NCI-H1048 (cell line): ENCODE data around the gene PELI2.

Experiments
- DNase-seq: peaks from one replicate; lab custom pipeline; 2025; lab: John Stamatoyannopoulos, UW

Gene PELI2, protein sequence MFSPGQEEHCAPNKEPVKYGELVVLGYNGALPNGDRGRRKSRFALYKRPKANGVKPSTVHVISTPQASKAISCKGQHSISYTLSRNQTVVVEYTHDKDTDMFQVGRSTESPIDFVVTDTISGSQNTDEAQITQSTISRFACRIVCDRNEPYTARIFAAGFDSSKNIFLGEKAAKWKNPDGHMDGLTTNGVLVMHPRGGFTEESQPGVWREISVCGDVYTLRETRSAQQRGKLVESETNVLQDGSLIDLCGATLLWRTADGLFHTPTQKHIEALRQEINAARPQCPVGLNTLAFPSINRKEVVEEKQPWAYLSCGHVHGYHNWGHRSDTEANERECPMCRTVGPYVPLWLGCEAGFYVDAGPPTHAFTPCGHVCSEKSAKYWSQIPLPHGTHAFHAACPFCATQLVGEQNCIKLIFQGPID

GRCh38 chr14:56117765-56118610 is at the start of gene PELI2:
Gene PELI2, plus strand, starts transcription at chr14:56118411. Its CDS starts 250 bp downstream, at chr14:56118661.
- DNase-seq: peak; percentile 85

DNA sequence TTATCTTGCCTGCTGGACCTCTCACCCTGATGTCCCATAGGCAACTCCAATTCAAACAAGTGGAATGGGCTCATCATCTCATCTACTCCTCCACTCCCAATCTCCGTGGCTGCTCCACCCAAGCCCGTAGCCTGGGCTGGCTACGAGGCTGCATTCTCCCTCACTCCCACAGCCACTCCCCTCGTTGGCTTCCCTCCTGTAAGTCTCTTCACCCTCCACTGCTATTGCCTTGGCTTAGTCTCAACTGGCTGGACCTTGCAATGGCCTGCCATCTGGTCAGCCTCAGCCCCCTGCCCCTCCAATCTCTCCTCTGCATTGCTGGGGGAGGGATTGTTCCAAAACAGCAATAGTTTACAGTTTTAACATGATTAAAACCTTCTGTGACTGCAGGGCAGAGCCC is 44.4 kb upstream of the PELI2 start:
- no peak for DNase-seq

DNA sequence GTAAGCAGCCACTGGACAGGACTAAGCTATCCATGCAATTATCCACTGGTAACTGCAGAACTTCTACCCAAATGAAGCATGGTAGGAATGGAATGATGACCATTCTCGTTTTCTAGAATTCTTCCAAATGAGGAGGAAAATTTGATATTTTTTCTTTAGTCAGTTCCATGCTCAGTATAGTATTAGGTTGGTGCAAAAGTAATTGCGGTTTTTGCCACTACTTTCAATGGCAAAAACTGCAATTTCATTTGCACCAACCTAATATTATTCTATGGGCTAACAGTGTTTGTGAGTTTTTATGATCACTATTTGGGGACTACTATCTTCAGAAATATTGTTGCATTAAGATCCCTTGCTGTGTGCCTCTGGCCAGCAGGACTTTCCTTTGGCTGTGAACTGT is 42.9 kb upstream of the PELI2 start:
- no peak for DNase-seq

GRCh38 chr14:56081139-56081538 is 37.1 kb upstream of the PELI2 start:
- no peak for DNase-seq

DNA sequence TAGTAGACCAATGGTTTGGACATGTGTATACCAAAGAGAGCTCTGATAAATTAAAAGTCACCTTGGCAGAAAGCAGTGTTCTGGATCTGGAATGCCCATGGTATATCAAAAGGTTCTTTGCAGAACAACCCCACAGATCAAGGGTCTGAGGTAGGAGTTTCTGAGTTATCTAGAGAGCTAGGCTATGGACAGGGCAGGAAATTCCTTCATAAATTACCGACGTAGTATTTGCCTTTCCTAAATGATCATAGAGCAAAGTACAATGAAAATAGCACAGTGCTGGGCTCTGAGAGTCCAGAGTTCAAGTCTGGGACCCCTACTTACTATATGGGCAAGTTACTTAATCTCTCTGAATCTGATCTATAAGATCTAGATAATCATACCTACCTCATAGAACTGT is 35.3 kb upstream of the PELI2 start:
- DNase-seq: no peak

DNA sequence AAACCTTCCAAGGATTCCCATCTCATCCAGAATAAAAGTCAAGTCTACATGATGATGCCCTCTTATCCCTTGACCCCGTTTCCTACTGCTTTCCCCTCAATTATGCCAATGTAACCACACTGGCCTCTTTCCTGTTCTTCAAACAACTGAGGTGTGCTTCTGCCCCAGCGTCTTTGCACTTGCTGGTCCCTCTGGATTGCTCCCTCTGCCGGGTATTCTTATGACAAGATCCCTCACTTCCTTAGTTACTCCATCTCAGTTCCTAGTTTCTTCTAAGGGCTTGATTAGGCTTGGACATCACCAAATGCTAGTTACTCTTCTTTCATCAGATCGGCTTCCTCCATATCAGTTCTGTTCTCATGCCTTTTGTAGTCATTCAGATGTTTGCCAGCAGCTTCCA is 32.7 kb upstream of the PELI2 start:
- no peak for DNase-seq

DNA sequence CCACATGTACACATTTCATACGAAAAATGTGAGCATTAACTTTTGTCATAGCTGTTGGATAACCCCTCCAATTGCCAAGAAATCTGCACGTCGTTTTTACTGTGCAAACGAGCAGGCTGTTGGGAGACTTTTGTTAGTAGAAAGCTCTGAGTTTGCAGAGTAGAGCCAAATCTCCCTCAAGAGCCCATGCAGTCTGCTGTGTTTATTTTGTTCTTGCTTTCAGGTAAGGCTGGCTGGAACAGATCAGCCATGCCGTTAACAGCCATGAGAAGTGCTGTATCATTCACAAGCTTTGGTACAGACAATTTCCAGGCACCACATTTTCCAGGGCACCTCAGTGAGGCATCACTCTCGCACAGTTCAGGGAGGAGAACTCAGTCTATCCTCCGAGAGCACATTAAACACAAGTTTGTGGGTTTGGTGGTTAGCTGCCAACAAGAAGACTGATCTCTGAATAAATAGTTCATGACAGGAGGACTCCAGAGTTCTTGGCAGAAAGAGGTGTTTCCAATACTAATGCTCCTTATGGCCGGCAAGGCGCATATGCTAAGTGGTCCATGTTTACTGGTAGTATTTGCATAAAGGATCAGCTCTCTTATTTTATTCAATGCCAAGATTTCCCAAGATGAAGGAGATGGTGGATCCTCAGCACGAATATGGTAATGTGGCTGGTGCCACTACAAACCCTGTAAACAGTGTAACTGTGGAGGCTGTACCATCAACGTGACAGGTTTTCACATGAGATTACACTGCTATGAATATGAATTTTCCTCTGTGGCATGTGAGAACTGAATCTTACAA is 30.3 kb upstream of the PELI2 start:
- DNase-seq: no peak

DNA sequence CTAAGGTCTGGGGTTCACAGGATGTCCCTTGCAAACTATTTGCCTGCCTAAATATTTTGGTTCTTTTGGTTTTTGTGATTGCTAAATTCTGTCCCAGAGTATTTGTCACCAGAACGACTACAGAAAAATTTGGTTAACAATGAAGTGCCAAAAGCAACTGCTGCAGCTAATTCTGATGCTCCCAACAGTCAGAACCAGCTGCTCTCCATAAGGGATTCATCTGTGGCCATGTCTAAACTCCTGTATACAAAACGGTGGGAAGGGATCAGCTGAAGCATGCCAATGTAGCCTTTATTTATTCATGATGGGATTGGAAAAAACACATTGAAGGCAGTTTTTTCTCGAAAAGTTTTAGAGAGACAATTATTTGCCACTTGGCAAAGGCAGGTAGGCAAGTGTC is 29.3 kb upstream of the PELI2 start:
- DNase-seq: no peak

GRCh38 chr14:56092763-56093162 is 25.4 kb upstream of the PELI2 start:
- DNase-seq: no peak

DNA sequence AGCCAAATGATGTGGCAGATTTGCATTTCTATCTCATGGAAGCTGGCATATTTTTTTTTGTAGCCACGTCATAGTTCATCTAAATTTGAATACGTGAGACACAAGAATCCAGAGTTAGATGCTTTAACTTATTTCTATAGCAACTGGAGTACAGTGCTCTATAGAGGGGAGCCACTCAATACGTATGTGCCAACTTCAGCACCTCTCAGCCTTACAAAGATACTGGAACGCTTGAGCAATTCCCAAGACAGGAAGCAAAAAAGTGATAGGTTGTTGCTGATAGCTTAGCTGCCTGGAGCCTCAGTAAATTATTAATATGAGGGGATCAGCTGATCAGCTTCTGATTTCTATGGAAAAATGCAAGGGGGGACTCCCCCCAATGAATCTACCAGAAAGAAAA is 24.1 kb upstream of the PELI2 start:
- DNase-seq: peak; percentile 66

DNA sequence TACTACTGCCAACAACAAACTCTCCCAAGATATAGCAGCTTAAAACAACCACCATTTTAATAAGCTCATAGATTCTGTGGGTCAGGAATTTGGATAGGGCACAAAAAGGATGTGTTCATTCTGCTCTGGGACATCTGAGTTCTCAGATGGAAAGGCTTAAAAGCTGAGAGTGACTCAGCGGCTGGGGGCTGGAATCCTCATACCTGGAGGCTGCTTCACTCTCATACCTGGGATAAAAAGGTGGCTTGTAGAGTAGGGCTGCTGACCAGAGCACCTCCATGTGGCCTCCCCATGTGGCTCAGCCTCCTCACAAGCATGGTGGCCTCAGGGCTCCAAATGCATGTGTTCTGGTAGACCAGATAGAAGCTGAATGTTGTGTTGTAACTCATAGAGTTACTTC is 20.2 kb upstream of the PELI2 start:
- no peak for DNase-seq

GRCh38 chr14:56099081-56099797 is 19.0 kb upstream of the PELI2 start:
- no peak for DNase-seq

- DNase-seq: no peak
These were observed 17.7 kb upstream of the PELI2 start for GRCh38 chr14:56100556-56100955.

GRCh38 chr14:56102941-56103340 is 15.3 kb upstream of the PELI2 start:
- DNase-seq: no peak

- no peak for DNase-seq
These were observed 10.6 kb upstream of the PELI2 start for GRCh38 chr14:56107615-56108014.

DNA sequence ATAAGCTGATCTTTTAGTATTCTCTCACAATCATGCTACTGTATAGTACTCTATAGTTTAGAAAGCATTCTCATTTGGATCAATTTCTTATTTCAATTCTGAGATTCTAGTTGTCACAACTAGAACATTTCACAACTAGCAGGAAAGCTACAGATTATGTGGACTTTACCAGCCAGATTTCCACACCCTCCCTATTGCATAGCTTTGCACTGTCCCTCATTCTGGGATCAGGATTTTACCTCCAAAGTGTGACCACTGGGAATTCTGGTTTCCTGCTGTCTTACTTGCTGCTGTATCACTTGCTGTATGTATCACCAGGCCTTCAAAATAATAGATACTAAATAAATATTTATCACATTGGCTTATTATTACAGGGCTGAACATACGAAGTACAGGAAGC is 10.2 kb upstream of the PELI2 start:
- DNase-seq: no peak

DNA sequence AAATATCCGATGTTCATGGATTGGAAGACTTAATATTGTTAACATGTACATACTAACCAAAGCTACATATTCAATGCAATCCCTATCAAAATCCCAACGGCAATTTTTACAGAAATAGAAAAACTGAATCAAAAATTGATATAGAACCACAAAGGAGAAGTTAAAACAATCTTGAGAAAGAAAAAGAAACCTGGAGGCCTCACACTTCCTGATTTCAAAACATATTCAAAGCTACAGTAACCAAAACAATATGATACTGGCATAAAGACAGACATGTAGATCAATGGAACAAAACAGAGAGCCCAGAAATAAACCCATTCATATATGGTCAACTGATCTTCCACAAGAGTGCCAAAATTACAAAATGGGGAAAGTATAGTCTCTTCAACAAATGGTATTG is 5.4 kb upstream of the PELI2 start:
- no peak for DNase-seq

- DNase-seq: no peak
These were observed 2.8 kb upstream of the PELI2 start for GRCh38 chr14:56115334-56115870.

GRCh38 chr14:56115976-56116893 is 2.0 kb upstream of the PELI2 start:
- no peak for DNase-seq

- no peak for DNase-seq
These were observed 485 bp downstream of the PELI2 start for GRCh38 chr14:56118611-56119181.
